Osteocyte (in vitro differentiated cells): Measurements from ENCODE around the gene FCMR. TPM values are rescaled to one million over a fixed set of nuclear protein-coding genes. Genes with fewer than 3 reads are reported as not detected.

Experiments used
- DNase-seq: peaks from one replicate; pipeline ENCODE4 v3.0.0; 2021; ENCODE audit warnings: mixed read lengths; ENCODE audit not compliant: unreplicated experiment; ENCODE audit errors: extremely low spot score
- H3K27ac Mint-ChIP-seq: one replicate; pipeline ENCODE4 v1.8.0; 2021; ENCODE audit warnings: mild to moderate bottlenecking, mixed read lengths; ENCODE audit not compliant: unreplicated experiment
- H3K27me3 Mint-ChIP-seq: one replicate; pipeline ENCODE4 v1.8.0; 2021; ENCODE audit warnings: mixed read lengths; ENCODE audit not compliant: unreplicated experiment
- H3K36me3 Mint-ChIP-seq: one replicate; pipeline ENCODE4 v1.8.0; 2021; ENCODE audit warnings: mixed read lengths; ENCODE audit not compliant: unreplicated experiment
- H3K4me1 Mint-ChIP-seq: one replicate; pipeline ENCODE4 v1.8.0; 2021; ENCODE audit warnings: mixed read lengths; ENCODE audit not compliant: unreplicated experiment
- H3K4me3 Mint-ChIP-seq: one replicate; pipeline ENCODE4 v1.8.0; 2021; ENCODE audit warnings: mild to moderate bottlenecking, moderate library complexity, mixed read lengths; ENCODE audit not compliant: unreplicated experiment
- H3K9me3 Mint-ChIP-seq: one replicate; pipeline ENCODE4 v1.8.0; 2021; ENCODE audit warnings: mixed read lengths; ENCODE audit not compliant: unreplicated experiment
- CTCF ChIP-seq: fragments of 200-600 bp; sonication (generic); IDR thresholded peaks from 2 replicates; pipeline ENCODE4 v1.5.0; 2021; ENCODE audit warnings: antibody characterized with exemption, mild to moderate bottlenecking, moderate library complexity
- total RNA-seq: library from RNA; stranded (reverse); gene quantifications from 2 replicates; pipeline ENCODE4 v1.2.1, GENCODE V29; 2021

The FCMR gene
- total RNA-seq, 1 donor from 2014 or later, result not detected

GRCh38 chr1:206897175-206897574, 24.6 kb downstream of the FCMR start, which contains the start of gene IL24:
Gene IL24 (plus strand): TSS chr1:206897443. CDS start chr1:206897833, 390 bp downstream.
- Mint-ChIP-seq H3K27ac (no peak within 1 kb of the TSS), H3K4me3 (no peak within 1 kb of the TSS), H3K27me3 (no peaks in the 10 kb centered on the region), H3K4me1 (peaks cover 5% of the 10 kb centered on the region), H3K36me3 (no peaks in the 10 kb centered on the region), H3K9me3 (no peaks in the 10 kb centered on the region)
- DNase-seq, result peak; percentile 46
- no peak for TF ChIP-seq CTCF

- TF ChIP-seq CTCF, result no peak
- Mint-ChIP-seq H3K4me1 (peaks cover 5% of the 10 kb centered on the region), H3K9me3 (no peaks in the 10 kb centered on the region), H3K4me3 (no peak overlapping the region), H3K27ac (no peak overlapping the region), H3K27me3 (peaks cover 1% of the 10 kb centered on the region), H3K36me3 (no peaks in the 10 kb centered on the region)
- DNase-seq, result no peak
These were observed 25.5 kb downstream of the FCMR start for GRCh38 chr1:206896261-206896660.

- DNase-seq, result peak; percentile 32
- no peaks in the 10 kb centered on the region for H3K9me3 Mint-ChIP-seq
- TF ChIP-seq CTCF, result no peak
- H3K27ac Mint-ChIP-seq, result no peak overlapping the region
- peaks cover 6% of the 10 kb centered on the region for H3K27me3 Mint-ChIP-seq
- H3K4me3 Mint-ChIP-seq, result no peak overlapping the region
- H3K36me3 Mint-ChIP-seq, result no peaks in the 10 kb centered on the region
- peaks cover 5% of the 10 kb centered on the region for H3K4me1 Mint-ChIP-seq
These were observed 25.9 kb downstream of the FCMR start for GRCh38 chr1:206895837-206896242.

- Mint-ChIP-seq H3K4me3 (no peak overlapping the region), H3K27ac (no peak overlapping the region)
These were observed 26.4 kb downstream of the FCMR start for GRCh38 chr1:206895325-206895724.

GRCh38 chr1:206893380-206893779, 28.4 kb downstream of the FCMR start:
- peaks cover 3% of the 10 kb centered on the region for H3K4me1 Mint-ChIP-seq
- no peaks in the 10 kb centered on the region for H3K36me3 Mint-ChIP-seq
- H3K9me3 Mint-ChIP-seq, result no peaks in the 10 kb centered on the region
- H3K27me3 Mint-ChIP-seq, result peaks cover 13% of the 10 kb centered on the region
- no peak for DNase-seq
- no peak overlapping the region for H3K4me3 Mint-ChIP-seq
- no peak overlapping the region for H3K27ac Mint-ChIP-seq
- no peak for TF ChIP-seq CTCF

More at GRCh38 chr1:206895325-206895724, 26.4 kb downstream of the FCMR start:
- peaks cover 7% of the 10 kb centered on the region for H3K27me3 Mint-ChIP-seq
- H3K4me1 Mint-ChIP-seq, result peaks cover 5% of the 10 kb centered on the region
- no peaks in the 10 kb centered on the region for H3K36me3 Mint-ChIP-seq
- DNase-seq, result peak; percentile 36
- no peaks in the 10 kb centered on the region for H3K9me3 Mint-ChIP-seq
- TF ChIP-seq CTCF, result no peak
